GM10266 (cell line): ENCODE results near the gene DSCAM.

Experiments
- DNase-seq: peaks from one replicate; pipeline ENCODE4 v3.0.0; 2012; ENCODE audit errors: extremely low spot score
- TF ChIP-seq, protein P1 (sequence below): IDR thresholded peaks from 2 replicates; pipeline ENCODE4 v1.5.1; 2012; ENCODE audit warnings: mild to moderate bottlenecking, low read depth; ENCODE audit not compliant: control insufficient read depth, insufficient read depth; ENCODE audit errors: missing control alignments

The DSCAM gene

DNA sequence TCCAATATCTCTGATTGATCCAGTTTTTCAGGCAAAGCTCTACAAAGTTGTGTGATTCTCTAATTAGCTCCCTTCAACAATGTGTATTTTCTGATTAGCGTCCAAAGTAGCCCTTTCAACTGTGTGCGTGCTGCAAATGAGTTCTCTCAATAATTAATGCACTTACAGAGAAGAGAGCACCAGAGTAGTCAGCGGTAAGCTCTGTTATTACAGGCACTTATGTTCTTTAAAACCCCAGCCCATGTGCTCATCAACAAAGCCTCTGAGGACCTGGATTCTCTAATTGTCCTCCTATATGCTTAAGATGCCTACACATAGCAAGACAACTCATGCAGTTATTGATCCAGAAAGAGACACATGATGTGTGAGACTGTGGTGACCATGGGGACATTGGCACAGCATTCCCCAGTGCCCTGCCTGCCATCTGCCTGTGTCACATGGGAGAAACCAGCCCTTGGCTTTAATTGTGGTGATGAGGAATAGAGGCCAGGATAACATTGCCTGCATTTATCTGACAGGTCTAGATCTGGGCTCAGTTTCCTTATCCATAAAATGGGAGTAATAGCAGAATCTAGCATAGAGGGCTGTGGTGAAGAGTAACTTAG, 828.0 kb downstream of the DSCAM start:
- TF ChIP-seq, protein P1, sequence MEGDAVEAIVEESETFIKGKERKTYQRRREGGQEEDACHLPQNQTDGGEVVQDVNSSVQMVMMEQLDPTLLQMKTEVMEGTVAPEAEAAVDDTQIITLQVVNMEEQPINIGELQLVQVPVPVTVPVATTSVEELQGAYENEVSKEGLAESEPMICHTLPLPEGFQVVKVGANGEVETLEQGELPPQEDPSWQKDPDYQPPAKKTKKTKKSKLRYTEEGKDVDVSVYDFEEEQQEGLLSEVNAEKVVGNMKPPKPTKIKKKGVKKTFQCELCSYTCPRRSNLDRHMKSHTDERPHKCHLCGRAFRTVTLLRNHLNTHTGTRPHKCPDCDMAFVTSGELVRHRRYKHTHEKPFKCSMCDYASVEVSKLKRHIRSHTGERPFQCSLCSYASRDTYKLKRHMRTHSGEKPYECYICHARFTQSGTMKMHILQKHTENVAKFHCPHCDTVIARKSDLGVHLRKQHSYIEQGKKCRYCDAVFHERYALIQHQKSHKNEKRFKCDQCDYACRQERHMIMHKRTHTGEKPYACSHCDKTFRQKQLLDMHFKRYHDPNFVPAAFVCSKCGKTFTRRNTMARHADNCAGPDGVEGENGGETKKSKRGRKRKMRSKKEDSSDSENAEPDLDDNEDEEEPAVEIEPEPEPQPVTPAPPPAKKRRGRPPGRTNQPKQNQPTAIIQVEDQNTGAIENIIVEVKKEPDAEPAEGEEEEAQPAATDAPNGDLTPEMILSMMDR, result no peak
- no peak for DNase-seq

DNA sequence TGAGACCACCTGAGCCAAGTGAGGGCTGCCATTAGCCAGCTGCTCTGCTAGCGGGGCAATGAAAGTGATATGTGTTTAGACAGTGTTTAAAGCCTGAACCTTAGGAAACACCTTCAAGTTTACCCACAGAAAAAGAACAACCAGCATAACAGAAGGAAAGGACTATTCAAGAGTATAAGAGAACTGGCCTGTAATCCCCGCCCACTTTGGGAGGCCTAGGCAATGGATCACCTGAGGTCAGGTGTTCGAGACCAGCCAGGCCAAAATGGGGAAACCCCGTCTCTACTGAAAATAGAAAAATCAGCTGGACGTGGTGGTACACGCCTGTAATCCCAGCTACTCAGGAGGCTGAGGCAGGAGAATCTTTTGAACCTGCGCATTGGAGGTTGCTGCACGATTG, 830.3 kb downstream of the DSCAM start:
- DNase-seq, result no peak
- TF ChIP-seq, protein P1, result no peak

DNA sequence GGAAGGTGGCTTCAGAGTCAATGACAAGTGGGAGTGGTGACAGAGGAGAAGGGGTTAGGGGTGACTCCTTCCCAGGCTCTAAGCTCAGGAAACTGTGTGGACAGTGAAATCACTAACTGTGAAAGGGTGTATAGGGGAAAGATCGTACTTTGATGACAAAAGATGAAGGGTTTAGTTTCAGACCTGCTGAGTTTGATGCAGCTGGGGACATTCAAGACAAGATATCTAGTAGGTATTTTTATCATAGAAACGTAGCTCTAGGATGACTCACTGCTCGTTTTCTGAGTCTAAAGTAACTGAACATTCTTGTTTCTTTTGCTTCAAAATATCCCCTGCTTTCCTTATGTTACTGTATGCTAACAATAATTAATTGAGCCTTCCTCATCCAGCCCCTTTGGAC, 830.7 kb downstream of the DSCAM start:
- TF ChIP-seq, protein P1, result no peak
- DNase-seq, result no peak

DNA sequence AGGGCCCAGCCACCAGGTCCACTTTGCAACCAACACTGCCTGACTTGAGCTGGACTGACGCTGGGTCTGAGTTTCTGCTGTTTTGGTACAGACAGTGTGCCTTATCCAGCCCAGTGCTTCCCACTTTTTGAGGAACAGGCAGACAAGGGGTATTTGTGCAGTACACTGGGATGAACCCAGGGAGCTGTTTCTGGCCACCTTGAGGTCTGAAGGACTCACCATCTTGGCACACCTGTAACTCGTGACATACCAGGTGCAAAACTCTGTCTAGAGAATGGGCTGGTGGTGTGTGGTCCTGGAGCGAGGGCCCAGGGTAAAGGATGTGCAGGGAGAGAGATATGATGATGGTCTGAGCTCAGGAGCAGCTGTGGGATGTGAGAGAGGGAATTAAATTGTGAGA, 831.1 kb downstream of the DSCAM start:
- DNase-seq, result no peak
- TF ChIP-seq, protein P1, result no peak

DNA sequence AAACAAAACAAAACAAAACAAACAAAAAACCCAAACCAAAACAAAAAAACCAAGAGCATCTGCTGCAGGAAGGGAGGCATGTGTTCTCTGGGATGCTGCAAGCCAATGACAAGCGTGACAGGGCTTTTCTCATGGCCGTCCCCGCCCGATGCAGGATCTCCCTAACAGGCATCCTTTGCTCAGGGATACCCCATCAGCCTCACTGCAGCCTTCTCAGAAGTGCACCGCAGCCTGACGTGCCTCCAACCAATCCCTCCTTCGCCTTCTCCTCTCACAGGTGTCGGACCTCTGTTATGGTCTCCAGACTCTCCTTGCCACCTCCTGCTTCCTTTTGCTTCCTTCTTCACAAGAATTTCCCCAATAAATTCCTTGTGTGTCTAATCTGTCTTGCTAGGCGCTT, 832.6 kb downstream of the DSCAM start:
- TF ChIP-seq, protein P1, result no peak
- DNase-seq, result no peak

DNA sequence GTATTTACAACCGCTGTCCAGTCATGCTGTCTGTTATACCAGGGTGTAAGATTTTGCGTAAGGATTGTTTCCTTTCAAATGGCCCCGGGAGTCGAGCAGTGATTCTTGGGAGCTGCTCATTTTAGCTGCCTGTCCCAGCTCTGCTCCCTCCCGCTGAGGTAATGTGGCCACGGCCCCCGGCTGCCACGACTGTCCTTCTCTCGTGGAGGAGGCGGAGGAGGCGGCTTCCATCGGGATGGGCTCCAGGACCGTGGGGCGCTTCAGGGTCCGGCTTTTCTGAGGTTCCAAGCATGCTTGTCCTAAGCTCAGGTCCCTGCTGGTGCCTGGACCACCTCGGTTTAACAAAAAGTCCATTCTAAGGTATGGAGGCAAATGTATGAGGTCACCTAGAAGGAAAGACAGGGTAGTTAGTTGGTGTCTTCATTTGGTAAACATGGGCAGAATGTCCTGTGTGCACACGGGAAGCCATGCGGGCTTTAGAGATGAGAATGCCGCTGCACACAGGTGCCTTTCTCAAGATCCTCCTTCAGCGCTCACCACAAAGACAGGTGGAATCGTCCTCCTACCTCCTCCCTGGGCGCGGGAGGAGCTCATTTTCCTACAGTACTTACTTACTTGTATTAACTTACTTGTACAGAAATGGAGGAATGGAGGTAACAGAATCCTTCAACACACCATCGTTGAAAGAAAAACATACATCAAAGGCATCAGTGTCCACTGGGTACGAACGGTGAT, 833.8 kb downstream of the DSCAM start:
- DNase-seq, result no peak
- TF ChIP-seq, protein P1, result no peak

DNA sequence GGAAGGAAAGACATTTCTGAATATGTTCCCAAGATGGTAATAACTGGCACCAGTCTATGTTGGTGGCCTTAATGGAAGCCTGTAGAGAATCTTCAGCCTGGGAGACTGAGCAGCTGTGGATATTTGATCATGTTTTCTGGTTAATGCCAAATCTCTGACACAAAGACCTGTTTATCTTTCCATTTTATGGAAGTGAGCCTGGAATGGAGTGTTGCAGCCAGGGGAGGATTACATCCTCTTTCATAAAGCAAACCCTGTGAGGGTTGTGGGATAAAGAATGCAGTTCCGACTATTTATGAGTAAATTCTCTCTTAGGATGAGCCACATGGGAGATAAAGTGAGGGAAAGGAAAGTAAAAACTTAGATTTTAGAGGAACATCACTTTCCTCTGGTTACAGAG, 835.6 kb downstream of the DSCAM start:
- no peak for DNase-seq
- TF ChIP-seq, protein P1, result no peak
